ENCODE data around the gene SLC26A9. TPM values are rescaled to one million over a fixed set of nuclear protein-coding genes. Genes with fewer than 3 reads are reported as not detected.

Gene SLC26A9
- 1 to 10 TPM; 1.6 to 4.8 (median 3.3) TPM for total RNA-seq

- Histone ChIP-seq H3K4me1 (peaks cover 11 to 18% of the 10 kb centered on the region in 2 donors), H3K4me3 (replicated peaks in 1 of 3) (no peak within 1 kb of the TSS), H3K27me3 (no peaks in the 10 kb centered on the region), H3K9me3 (no peaks in the 10 kb centered on the region), H3K27ac (no peak within 1 kb of the TSS), H3K36me3 (no peaks in the 10 kb centered on the region)
- intact Hi-C loops (cut with DNase I): no loop called here
- no peak for TF ChIP-seq POLR2A (IDR thresholded peaks at IDR 0.05)
- no peak for TF ChIP-seq CTCF (IDR thresholded peaks at IDR 0.05)
- 68 to 83% methylated on average over 5 to 7 of the region's 7 CpGs for WGBS, 2 donors
- DNase-seq: no peak
These were observed at the start of gene SLC26A9 for GRCh38 chr1:205943245-205943644. Gene SLC26A9 (minus strand): TSS chr1:205943456. CDS start chr1:205935820, 7,636 bp downstream.

- Histone ChIP-seq H3K4me3 (replicated peaks in 1 of 3) (no peak overlapping the region), H3K27me3 (no peaks in the 10 kb centered on the region), H3K27ac (no peak overlapping the region), H3K36me3 (no peaks in the 10 kb centered on the region), H3K4me1 (peaks cover under 1 to 6% of the 10 kb centered on the region in 2 donors), H3K9me3 (no peaks in the 10 kb centered on the region)
- TF ChIP-seq POLR2A (IDR thresholded peaks at IDR 0.05): no peak
- TF ChIP-seq CTCF (IDR thresholded peaks at IDR 0.05): no peak
- no peak for DNase-seq
- 94% methylated on average over 14 of the region's 14 CpGs for WGBS, 2 donors
- intact Hi-C loops (cut with DNase I): no loop called here
These were observed 49.1 kb upstream of the SLC26A9 start for GRCh38 chr1:205992218-205992882.

GRCh38 chr1:205991237-205991636 lies 48.0 kb upstream of the SLC26A9 start:
- Histone ChIP-seq H3K27me3 (no peaks in the 10 kb centered on the region), H3K4me3 (replicated peaks in 1 of 3) (no peak overlapping the region), H3K9me3 (no peaks in the 10 kb centered on the region), H3K36me3 (no peaks in the 10 kb centered on the region), H3K27ac (no peak overlapping the region), H3K4me1 (peaks cover 11 to 18% of the 10 kb centered on the region in 2 donors)
- WGBS, 2 donors: 95 to 97% methylated on average over 4 of the region's 4 CpGs
- DNase-seq: no peak
- intact Hi-C loops (cut with DNase I): no loop called here
- TF ChIP-seq POLR2A (IDR thresholded peaks at IDR 0.05) (no peak), CTCF (IDR thresholded peaks at IDR 0.05) (no peak)

- H3K4me1 ChIP-seq: peaks cover 16 to 19% of the 10 kb centered on the region in 2 donors
- no peaks in the 10 kb centered on the region for H3K27me3 ChIP-seq
- DNase-seq: no peak
- H3K4me3 ChIP-seq (replicated peaks in 1 of 3): no peak overlapping the region
- no peaks in the 10 kb centered on the region for H3K36me3 ChIP-seq
- H3K9me3 ChIP-seq: no peaks in the 10 kb centered on the region
- no peak overlapping the region for H3K27ac ChIP-seq
- TF ChIP-seq POLR2A (IDR thresholded peaks at IDR 0.05) (no peak), CTCF (IDR thresholded peaks at IDR 0.05) (no peak)
- WGBS, 2 donors: 81 to 88% methylated on average over 2 of the region's 2 CpGs
- intact Hi-C loops (cut with DNase I): no loop called here
These were observed 47.0 kb upstream of the SLC26A9 start for GRCh38 chr1:205990226-205990625.

- TF ChIP-seq CTCF (IDR thresholded peaks at IDR 0.05) (no peak), POLR2A (IDR thresholded peaks at IDR 0.05) (no peak)
- Histone ChIP-seq H3K36me3 (no peaks in the 10 kb centered on the region), H3K4me3 (replicated peaks in 1 of 3) (no peak overlapping the region), H3K27ac (no peak overlapping the region), H3K4me1 (peaks cover 17 to 19% of the 10 kb centered on the region in 2 donors), H3K9me3 (no peaks in the 10 kb centered on the region), H3K27me3 (no peaks in the 10 kb centered on the region)
- DNase-seq: no peak
- intact Hi-C loops (cut with DNase I): no loop called here
- 81 to 87% methylated on average over 5 of the region's 5 CpGs for WGBS, 2 donors
These were observed 46.5 kb upstream of the SLC26A9 start for GRCh38 chr1:205989786-205990185.
